Measurements from ENCODE around the gene P2RX1. TPM values are rescaled to one million over a fixed set of nuclear protein-coding genes. Genes with fewer than 3 reads are reported as not detected.

The P2RX1 gene
- polyA plus RNA-seq, 2 of the 4 experiments (the other 2 are of a cell fraction), result 0.05 to 0.13 TPM

- ChIA-PET POLR2A (interaction anchor here (0.9 kb wide), 1 partner anchor 48 kb away, joined by 3 read pairs; the partner anchor contains the start of gene NCBP3), CTCF (interaction anchor here (0.8 to 16.6 kb wide), 11 partner anchors 8 to 111 kb away, joined by 3 to 256 read pairs (median 5); partner anchors contain the start of genes NCBP3 and P2RX1)
- 87% methylated on average over 5 of the region's 5 CpGs for WGBS (ENCODE audit: missing lambda C conversion rate)
- no peak for DNase-seq (ENCODE audit: low read depth in 1 of 2, low spot score in 1 of 2)
- Histone ChIP-seq H3K9me3 (no peaks in the 10 kb centered on the region), H3K4me1 (peaks cover 44% of the 10 kb centered on the region), H3K4me3 (no peak overlapping the region), H3K4me2 (no peak overlapping the region; the same call in 2 of the 3 replicates), H3K27ac (peak overlapping the region; percentile 87 to 89; a peak in 4 of 6 replicates)
- FAIRE-seq, result no peak
- TF ChIP-seq POLR2AphosphoS2 (conservative IDR thresholded peaks at IDR 0.05; ENCODE audit: low read length) (no peak), HOXB13 (CRISPR knock-in tag; IDR thresholded peaks at IDR 0.05; ENCODE audit: low read depth) (no peak), HOXB5 (CRISPR knock-in tag; IDR thresholded peaks at IDR 0.05) (no peak), CBX8 (IDR thresholded peaks at IDR 0.05) (no peak), MAX (IDR thresholded peaks at IDR 0.05) (no peak), HDAC2 (IDR thresholded peaks at IDR 0.05) (no peak), CHD4 (IDR thresholded peaks at IDR 0.05; ENCODE audit: borderline replicate concordance) (no peak), MAFK (IDR thresholded peaks at IDR 0.05; ENCODE audit: partially characterized antibody) (no peak), SMC3 (IDR thresholded peaks at IDR 0.05) (no peak), ZC3H11A (IDR thresholded peaks at IDR 0.05) (no peak), EHMT2 (IDR thresholded peaks at IDR 0.05; ENCODE audit: low read depth) (no peak), PBX3 (IDR thresholded peaks at IDR 0.05) (no peak), FOSB (CRISPR knock-in tag; IDR thresholded peaks at IDR 0.05) (no peak), KDM1A (IDR thresholded peaks at IDR 0.05; ENCODE audit: low read depth) (no peak), BHLHE40 (IDR thresholded peaks at IDR 0.05; ENCODE audit: low read depth, low read length) (no peak)
- no peak for ATAC-seq
Observed at GRCh38 chr17:3894188-3894587, 22.1 kb downstream of the P2RX1 start.

DNA sequence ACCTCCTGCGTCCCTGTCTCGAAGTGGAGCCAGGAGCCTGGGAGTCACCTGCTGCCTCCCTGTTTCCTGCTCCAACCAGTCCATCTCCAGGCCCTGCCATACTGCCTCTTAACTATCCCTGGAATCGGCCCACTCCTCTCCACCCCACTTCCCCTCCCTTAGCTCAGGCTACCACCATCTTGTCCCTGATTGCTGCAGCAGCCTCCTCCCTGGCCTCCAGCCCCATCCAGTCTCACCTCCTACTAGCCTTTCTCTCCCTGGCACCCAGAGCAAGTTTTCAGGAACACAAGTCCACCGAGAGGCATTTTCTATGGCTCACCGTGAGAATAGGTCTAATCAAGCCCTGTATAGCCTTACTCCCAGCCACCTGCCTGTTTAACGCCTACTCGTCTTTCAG is 22.5 kb downstream of the P2RX1 start:
- WGBS (ENCODE audit: missing lambda C conversion rate), result 90% methylated on average over 7 of the region's 7 CpGs
- FAIRE-seq, result no peak
- TF ChIP-seq HES2 (IDR thresholded peaks at IDR 0.05) (no peak), PBX3 (IDR thresholded peaks at IDR 0.05) (no peak), NPAS2 (CRISPR knock-in tag; IDR thresholded peaks at IDR 0.05; ENCODE audit: borderline replicate concordance) (no peak), EHF (CRISPR knock-in tag; IDR thresholded peaks at IDR 0.05) (no peak), BHLHE40 (IDR thresholded peaks at IDR 0.05; ENCODE audit: low read depth, low read length) (no peak), JUNB (IDR thresholded peaks at IDR 0.05) (no peak)
- TF ChIP-seq, protein P1, sequence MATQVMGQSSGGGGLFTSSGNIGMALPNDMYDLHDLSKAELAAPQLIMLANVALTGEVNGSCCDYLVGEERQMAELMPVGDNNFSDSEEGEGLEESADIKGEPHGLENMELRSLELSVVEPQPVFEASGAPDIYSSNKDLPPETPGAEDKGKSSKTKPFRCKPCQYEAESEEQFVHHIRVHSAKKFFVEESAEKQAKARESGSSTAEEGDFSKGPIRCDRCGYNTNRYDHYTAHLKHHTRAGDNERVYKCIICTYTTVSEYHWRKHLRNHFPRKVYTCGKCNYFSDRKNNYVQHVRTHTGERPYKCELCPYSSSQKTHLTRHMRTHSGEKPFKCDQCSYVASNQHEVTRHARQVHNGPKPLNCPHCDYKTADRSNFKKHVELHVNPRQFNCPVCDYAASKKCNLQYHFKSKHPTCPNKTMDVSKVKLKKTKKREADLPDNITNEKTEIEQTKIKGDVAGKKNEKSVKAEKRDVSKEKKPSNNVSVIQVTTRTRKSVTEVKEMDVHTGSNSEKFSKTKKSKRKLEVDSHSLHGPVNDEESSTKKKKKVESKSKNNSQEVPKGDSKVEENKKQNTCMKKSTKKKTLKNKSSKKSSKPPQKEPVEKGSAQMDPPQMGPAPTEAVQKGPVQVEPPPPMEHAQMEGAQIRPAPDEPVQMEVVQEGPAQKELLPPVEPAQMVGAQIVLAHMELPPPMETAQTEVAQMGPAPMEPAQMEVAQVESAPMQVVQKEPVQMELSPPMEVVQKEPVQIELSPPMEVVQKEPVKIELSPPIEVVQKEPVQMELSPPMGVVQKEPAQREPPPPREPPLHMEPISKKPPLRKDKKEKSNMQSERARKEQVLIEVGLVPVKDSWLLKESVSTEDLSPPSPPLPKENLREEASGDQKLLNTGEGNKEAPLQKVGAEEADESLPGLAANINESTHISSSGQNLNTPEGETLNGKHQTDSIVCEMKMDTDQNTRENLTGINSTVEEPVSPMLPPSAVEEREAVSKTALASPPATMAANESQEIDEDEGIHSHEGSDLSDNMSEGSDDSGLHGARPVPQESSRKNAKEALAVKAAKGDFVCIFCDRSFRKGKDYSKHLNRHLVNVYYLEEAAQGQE (IDR thresholded peaks at IDR 0.05), result no peak
- no peaks in the 10 kb centered on the region for H3K9me3 ChIP-seq
- H3K4me3 ChIP-seq, result peak overlapping the region; percentile 79
- ATAC-seq, result no peak
- ChIA-PET CTCF (interaction anchor here (0.9 to 16.6 kb wide), 10 partner anchors 8 to 111 kb away, joined by 3 to 256 read pairs (median 6); partner anchors contain the start of genes NCBP3 and P2RX1), POLR2A (interaction anchor here (1.7 kb wide), 1 partner anchor 49 kb away, joined by 3 read pairs; no protein-coding TSS in a partner anchor)
- peaks cover 49% of the 10 kb centered on the region for H3K4me1 ChIP-seq
- peak overlapping the region; percentile 87 to 89 for H3K27ac ChIP-seq
- DNase-seq (ENCODE audit: low read depth in 1 of 2, low spot score in 1 of 2), result no peak
- peak overlapping the region; percentile 64 for H3K4me2 ChIP-seq
